HG02852 (cell line): ENCODE data around the gene FGF12.

Experiments
- ATAC-seq: cut with Tn5 transposase; IDR thresholded peaks from one replicate; pipeline ENCODE4 v1.9.1; 2021; ENCODE audit warnings: mild to moderate bottlenecking, moderate library complexity; ENCODE audit not compliant: unreplicated experiment

Gene FGF12

GRCh38 chr3:192685801-192686200, 41.5 kb downstream of the FGF12 start:
- ATAC-seq: no peak

GRCh38 chr3:192684151-192684550, 43.2 kb downstream of the FGF12 start:
- no peak for ATAC-seq

- peak; percentile 75 for ATAC-seq
Observed at GRCh38 chr3:192675958-192676649, 51.2 kb downstream of the FGF12 start.

GRCh38 chr3:192655628-192656027, 71.7 kb downstream of the FGF12 start:
- ATAC-seq: no peak

- ATAC-seq: no peak
Observed at GRCh38 chr3:192655040-192655439, 72.3 kb downstream of the FGF12 start.

GRCh38 chr3:192653862-192654261, 73.5 kb downstream of the FGF12 start:
- no peak for ATAC-seq

GRCh38 chr3:192652727-192653126, 74.6 kb downstream of the FGF12 start:
- ATAC-seq: no peak

- ATAC-seq: no peak
Observed at GRCh38 chr3:192651836-192652512, 75.4 kb downstream of the FGF12 start.

GRCh38 chr3:192645437-192645836, 81.9 kb downstream of the FGF12 start:
- ATAC-seq: no peak

- ATAC-seq: no peak
Observed at GRCh38 chr3:192642651-192643050, 84.7 kb downstream of the FGF12 start.

GRCh38 chr3:192641919-192642318, 85.4 kb downstream of the FGF12 start:
- no peak for ATAC-seq

- ATAC-seq: no peak
Observed at GRCh38 chr3:192639987-192640386, 87.4 kb downstream of the FGF12 start.

GRCh38 chr3:192637803-192638202, 89.5 kb downstream of the FGF12 start:
- ATAC-seq: no peak

GRCh38 chr3:192636517-192637444, 90.6 kb downstream of the FGF12 start:
- ATAC-seq: no peak

- no peak for ATAC-seq
Observed at GRCh38 chr3:192629429-192629828, 97.9 kb downstream of the FGF12 start.

GRCh38 chr3:192621909-192622308, 105.4 kb downstream of the FGF12 start:
- no peak for ATAC-seq

- ATAC-seq: no peak
Observed at GRCh38 chr3:192620275-192620674, 107.1 kb downstream of the FGF12 start.

- ATAC-seq: no peak
Observed at GRCh38 chr3:192611411-192611810, 115.9 kb downstream of the FGF12 start.

- no peak for ATAC-seq
Observed at GRCh38 chr3:192608726-192609600, 118.4 kb downstream of the FGF12 start.

- no peak for ATAC-seq
Observed at GRCh38 chr3:192607798-192608197, 119.5 kb downstream of the FGF12 start.

GRCh38 chr3:192597913-192598312, 129.4 kb downstream of the FGF12 start:
- ATAC-seq: no peak
